Vagina (tissue), 2 donors: Measurements from ENCODE around the gene RYR1.

Experiments used
- POLR2AphosphoS5 ChIP-seq, 2 donors: sonication (generic); formaldehyde crosslinking; IDR thresholded peaks; one replicate each; pipeline ENCODE4 v1.9.0; 2017; ENCODE audit warnings: antibody characterized with exemption in 2 of 2, mild to moderate bottlenecking in 2 of 2, low read depth in 1 of 2; ENCODE audit not compliant: insufficient read depth in 1 of 2
- TF ChIP-seq, protein P1 (sequence below), 3 experiments: fragments of 450-650 bp in 2 of 3; fragments of 200-600 bp in 1 of 3; sonication (generic) in 1 of 3; IDR thresholded peaks; one replicate each; pipeline ENCODE4 v1.5.1; 2017 to 2019; ENCODE audit warnings: antibody characterized with exemption in 3 of 3, mild to moderate bottlenecking in 2 of 3, moderate library complexity in 2 of 3

DNA sequence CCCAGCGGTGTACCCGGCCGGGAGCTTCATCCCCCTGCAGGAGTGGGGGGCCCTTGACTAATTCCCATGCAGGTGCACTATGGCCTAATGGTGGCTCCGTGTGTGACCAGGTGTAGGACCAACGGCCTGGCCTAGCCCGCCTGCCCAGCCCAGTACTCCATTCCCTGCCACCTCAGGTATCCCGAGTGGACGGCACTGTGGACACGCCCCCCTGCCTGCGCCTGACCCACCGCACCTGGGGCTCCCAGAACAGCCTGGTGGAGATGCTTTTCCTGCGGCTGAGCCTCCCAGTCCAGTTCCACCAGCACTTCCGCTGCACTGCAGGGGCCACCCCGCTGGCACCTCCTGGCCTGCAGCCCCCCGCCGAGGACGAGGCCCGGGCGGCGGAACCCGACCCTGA lies 39.7 kb downstream of the RYR1 start:
- TF ChIP-seq, protein P1, sequence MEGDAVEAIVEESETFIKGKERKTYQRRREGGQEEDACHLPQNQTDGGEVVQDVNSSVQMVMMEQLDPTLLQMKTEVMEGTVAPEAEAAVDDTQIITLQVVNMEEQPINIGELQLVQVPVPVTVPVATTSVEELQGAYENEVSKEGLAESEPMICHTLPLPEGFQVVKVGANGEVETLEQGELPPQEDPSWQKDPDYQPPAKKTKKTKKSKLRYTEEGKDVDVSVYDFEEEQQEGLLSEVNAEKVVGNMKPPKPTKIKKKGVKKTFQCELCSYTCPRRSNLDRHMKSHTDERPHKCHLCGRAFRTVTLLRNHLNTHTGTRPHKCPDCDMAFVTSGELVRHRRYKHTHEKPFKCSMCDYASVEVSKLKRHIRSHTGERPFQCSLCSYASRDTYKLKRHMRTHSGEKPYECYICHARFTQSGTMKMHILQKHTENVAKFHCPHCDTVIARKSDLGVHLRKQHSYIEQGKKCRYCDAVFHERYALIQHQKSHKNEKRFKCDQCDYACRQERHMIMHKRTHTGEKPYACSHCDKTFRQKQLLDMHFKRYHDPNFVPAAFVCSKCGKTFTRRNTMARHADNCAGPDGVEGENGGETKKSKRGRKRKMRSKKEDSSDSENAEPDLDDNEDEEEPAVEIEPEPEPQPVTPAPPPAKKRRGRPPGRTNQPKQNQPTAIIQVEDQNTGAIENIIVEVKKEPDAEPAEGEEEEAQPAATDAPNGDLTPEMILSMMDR (IDR thresholded peaks at IDR 0.05) = no peak
- no peak for TF ChIP-seq POLR2AphosphoS5 (IDR thresholded peaks at IDR 0.05; ENCODE audit: insufficient read depth in 1 of 2, low read depth in 1 of 2)
